NCI-H345 (cell line): ENCODE measurements around the gene ACOT11.
A peak's percentile ranks its signal among the peaks of the same experiment; 100 is the strongest.

Experiments
- DNase-seq: peaks from one replicate; lab custom pipeline; 2025; lab: John Stamatoyannopoulos, UW

Gene ACOT11

DNA sequence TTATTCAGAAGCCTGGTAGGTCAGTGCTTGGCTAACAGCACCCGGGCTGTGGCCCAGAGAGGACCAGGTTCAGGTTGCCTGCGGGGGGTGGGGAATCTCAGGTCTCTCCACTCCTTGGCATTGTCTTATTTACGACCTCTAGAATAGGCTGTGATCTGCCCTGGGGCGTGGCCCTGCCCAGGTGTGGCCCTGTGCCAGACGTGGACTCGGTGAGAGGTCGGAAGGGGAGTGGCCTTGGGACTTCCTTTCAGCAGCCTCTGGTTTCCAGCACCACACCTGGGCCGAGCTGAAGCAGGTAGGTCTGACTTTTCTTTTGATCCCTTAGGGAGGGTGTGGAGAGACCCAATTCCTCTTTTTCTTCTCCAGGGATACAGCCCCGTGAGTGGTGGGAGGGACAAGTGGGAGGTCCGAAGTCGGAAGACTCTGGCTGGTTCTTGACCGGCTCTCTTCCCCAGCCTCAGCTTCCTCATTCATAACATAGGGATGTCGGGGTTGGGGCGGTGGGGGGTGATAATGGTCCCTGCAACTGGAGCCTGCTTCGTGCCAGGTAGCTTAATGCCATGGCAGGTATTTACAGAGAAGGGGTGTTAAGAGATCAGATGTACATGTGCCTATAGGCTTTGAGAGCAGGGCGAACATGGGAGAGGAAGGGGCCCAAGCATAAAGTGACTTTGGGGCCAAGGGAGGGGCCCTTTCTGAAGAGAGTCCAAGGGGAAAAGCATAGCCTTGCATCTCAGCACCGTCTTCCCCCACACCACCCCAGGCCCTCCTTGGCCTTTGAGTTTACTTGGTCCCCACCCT, 16.5 kb downstream of the ACOT11 start:
- DNase-seq, result peak; percentile 20

DNA sequence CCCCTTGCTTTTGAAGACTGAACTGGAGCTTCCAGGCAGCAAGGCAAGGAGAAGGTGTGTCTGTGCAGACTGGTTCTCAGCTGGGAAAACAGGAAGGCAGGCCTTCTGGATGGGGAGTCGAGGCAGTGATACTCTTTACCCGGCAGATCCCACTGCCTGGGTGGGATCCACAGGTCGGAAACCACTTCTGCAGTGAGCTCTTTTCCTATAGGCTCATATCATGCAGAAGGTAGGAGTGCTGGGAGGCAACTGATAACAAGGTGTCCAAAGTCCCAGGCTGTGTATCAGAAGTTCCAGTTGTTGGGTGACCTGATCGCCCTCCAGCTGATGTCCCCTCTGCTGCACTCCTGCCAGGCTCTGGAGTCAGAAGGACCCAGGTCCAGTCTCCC, 17.1 kb downstream of the ACOT11 start:
- no peak for DNase-seq

DNA sequence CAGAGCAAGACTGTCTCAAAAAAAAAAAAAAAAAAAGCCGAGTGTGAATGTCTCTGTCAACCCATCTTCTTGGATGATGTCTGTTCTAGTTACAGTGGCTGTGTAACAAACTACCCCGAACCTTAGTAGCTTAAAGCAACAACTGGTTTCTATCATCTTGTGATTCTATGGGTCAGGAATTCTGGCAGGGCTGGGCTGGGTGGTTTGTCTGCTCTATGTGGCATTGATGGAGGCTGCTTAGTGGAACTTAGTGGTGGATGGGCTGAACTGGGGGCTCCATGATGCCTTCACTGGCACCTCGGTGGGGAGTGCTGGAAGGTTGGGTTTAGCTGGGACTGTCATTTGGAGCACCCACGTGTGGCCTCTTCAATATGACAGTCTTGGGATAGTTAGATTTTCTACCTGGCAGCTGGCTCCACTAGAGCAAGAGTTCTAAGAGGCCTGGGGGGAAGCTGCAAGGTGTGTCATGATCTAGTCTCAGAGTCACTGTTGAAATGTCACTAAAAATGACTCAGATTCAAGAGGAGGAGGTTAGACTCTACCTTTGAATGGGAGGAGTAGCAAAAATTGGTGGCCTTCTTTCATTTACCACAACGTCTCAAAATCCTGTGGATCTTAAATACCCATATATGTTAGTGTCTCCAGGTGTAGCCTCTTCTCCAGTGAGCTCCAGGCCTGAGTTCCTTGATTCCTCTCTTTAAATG, 18.6 kb downstream of the ACOT11 start:
- DNase-seq, result no peak

DNA sequence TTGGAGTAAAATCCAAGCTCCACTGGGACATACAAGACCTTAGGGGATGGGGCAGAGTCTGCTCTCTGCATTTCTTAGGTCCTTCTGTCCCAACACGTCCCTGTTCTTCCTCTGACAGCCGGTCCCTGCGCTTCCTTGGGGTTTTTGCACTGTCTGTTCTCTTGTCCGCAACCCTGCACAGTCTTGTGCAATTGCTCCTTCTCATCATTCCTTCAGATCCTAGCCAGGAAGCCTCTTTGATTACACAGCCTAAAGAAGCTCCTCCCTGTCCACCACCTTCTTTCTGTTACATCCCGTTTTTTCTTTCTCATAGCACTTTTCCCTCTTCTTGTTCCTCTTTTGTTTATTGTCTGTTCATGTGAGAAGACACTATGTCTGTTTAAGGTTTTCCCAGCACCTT, 19.9 kb downstream of the ACOT11 start:
- DNase-seq, result no peak

DNA sequence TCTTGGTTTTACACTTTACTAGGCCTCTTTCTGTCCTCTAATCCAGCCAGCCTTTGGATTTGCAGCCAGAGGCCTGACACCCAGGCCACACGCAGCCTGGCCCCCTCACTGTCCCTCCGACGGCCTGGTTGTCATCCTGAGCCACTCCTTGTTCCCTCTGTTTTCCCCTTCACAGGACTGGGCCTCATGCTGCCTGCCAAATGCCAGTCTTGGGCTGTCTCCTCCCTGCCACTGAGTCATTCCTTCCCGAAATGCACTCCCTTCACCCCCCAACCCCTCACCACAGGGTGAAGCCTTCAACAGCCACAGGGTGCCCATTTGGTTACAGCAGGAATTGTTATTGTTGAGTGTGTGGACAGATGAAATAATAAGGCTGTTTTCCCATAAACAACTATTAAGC, 21.3 kb downstream of the ACOT11 start:
- peak; percentile 4 for DNase-seq

DNA sequence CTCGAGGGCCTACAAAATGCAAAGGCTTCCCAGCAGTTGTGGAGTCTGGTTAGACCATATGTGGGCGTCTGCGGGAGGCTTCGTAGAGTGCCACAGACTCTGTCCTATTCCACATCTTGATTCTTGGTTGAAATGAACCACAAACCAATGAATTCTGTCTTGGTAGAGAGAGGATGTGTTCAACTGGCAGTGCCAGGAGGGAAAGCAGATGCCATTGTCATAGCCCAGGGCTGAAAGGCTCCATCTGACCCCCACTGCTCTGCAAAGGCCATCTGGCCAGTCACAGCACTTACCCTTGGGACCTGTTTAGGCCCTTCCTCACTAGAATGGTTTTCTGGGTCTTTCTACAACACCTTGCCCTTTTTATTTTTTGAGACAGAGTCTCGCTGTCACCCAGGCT, 22.1 kb downstream of the ACOT11 start:
- DNase-seq, result no peak

DNA sequence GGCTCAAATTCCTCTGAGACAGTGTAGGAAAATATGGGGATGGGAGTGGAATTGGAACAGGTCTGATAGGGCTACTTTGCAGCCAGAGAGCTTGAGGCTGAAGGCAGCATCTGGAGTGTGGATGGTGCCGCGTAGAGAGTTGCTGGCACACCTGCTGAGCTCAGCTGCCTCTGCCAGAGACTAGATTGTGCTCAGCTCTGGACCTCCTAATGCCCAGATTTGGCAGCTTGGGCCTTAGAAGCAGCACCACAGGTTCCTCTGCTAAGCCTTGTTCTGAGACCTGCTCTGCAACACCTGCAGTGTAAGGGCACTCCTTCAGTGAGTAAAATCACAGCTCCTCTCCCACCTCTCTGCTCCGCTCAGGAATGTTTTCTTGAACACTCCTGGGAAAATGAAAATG, 23.3 kb downstream of the ACOT11 start:
- DNase-seq, result no peak

DNA sequence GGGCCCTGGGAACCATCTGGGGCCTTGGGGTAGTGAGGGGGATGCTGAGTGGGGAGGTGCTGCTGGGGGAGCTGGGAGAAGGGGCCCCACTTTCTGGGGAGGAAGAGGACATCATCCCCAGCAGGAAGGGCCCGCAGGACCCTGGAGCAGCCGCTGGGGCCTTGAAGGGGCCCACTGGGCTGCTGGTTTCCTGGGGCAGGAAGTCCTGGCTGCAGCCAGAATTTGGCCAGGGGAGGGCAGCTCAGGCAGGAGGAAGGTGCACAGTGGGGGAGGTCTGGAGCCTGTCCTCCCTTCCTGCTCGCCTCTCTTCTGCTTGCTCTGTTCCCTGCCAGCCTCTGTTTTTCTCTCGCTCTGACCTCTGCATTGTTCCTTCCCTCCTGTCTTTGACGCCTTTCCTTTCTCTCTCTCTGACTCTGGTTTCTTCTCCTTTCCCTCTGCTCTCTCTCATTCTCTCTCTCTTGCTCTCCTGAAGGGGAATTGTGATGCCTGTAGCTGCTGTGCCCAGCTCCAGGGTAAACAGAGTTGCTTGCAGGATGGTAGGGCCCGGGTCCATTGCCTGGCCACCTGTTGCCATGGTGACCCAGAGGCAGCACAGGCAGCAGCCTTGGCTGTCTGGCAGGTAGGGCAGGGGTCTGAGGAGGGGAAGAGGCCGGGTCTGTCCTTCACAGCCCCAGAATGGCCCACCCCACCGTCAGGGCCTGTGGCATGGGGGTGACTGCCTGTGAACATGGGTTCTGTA, 23.9 kb downstream of the ACOT11 start:
- no peak for DNase-seq

DNA sequence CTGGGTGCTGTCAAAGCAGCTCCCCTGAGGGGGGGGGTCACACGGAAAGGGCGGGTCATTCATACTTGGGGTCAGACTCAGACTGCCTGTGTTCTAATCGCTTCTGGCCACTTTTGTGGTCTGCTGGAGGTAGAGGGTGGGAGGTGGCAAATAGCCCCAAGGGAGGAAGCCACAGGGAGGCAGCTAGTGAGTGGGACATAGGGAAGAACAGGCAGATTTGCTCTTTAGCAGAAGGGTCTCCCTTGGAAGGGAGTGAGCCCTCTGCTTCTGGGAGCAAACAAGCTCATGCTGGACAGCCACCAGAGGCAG, 24.5 kb downstream of the ACOT11 start:
- no peak for DNase-seq

DNA sequence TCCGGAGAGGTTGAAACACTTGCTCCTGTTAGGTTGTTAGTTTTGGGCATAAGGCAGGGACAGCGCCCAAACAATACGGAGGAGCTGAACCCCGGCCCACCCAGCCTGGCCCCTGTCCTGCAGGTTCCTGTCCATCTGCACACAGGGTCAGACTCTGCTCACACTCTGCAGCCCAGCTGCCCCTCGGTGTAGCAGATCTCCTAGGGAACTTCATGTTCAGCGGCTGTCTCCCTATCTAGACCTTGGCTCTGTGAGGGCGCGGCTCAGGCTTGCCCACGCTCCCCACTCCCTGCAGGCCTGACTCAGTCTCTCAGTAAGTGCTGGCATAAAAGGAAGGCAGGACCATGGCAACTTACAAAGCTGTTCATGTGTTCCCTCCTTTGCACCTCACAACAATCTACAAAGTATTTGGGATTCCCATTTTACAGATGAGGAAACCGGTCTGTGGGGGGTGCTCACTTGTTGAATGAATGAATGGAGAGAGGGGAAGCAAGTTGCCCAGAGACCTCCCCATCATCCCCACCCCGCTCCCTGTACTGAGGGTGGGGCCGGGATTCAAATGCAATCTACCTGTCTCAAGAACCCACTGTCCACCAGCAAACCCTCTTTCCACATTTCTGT, 26.2 kb downstream of the ACOT11 start:
- no peak for DNase-seq

DNA sequence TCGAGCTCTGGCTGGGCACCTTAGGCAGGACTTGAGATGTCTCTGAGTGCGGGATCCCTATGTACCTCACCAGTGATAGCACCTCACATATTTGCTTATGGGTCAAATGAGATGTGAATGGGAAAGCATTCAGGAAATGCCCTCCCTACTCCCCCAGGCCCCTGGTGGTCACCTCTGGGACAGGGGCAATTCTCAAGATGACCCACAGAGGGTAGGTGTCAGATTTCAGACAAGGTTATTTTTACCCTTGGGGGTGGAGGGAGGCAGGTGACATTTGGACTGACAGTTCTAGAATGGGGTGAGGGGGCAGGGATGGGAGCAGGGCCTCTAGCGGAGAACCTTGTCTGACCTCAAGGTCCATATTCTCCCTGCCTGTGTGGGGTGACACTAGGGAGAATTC, 27.1 kb downstream of the ACOT11 start:
- no peak for DNase-seq

DNA sequence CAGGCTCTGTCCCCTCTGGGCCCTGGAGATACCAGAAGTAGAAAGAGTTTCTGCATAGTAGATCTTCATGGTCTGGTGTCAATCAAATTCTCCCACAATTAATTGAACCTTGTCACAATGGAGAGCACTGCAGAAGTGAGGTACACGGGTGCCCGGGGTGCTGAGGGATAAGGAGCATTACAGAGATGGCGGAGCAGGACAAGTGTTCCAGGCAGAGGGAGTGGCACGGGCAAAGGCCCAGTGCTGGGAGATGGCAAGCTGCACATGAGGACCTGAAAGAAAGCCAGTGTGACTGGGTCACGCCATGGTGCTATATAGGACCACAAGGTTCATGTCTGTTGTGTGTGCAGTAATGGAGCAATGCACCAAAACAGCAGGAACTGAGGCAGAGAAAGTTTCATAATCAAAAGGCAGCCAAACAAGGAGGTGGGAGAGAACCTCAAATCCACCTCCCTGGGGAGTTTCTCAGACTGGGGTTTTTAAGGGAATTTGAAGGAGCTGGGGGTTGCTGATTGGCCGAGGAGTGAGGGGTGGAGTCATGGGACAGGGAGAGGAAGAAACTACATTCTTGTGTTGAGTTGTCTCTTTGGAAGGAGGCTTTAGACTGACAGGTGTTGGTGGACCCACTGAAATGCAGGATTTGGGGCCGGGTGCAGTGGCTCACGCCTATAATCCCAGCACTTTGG, 27.7 kb downstream of the ACOT11 start:
- DNase-seq, result no peak

DNA sequence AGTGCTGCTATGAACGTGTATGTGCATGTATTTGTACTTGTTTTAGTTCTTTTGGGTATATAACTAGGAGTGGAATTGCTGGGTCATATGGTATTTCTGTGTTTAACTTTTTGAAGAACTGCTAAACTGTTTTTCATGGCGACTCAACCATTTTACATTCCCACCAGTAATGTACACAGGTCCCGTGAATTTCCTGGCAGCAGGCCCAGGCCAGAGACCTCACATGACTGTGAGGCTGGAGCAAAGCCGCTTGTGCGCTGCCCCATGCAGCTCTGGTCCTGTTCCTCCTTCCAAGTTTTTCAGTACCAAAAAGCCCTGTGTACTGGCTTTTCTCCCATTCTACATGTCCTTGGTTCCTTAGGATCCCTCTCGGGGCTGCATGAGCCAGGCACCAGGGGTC, 29.6 kb downstream of the ACOT11 start:
- DNase-seq, result peak; percentile 33

DNA sequence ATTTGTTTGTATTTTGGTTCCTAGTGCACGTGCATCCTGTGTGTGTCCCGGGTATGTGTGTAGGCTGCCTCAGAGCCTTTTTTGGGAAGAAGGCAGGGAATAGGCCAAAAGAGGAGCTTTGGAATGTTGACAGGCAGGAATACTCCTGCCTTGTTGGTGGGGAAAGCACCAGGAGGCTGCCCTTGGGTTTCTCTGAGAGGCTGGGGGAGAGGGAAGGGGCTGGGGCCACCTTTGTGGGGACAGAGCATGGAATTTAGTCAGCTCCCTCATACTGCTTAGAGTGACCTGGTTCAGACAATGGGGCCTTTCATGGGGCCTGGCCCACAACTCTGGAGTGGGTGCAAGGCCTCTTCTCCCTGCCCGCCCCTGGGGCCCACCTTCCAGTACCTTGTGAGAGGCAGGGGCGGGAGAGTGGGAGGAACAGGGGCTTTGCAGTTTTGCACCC, 31.3 kb downstream of the ACOT11 start:
- DNase-seq, result no peak

DNA sequence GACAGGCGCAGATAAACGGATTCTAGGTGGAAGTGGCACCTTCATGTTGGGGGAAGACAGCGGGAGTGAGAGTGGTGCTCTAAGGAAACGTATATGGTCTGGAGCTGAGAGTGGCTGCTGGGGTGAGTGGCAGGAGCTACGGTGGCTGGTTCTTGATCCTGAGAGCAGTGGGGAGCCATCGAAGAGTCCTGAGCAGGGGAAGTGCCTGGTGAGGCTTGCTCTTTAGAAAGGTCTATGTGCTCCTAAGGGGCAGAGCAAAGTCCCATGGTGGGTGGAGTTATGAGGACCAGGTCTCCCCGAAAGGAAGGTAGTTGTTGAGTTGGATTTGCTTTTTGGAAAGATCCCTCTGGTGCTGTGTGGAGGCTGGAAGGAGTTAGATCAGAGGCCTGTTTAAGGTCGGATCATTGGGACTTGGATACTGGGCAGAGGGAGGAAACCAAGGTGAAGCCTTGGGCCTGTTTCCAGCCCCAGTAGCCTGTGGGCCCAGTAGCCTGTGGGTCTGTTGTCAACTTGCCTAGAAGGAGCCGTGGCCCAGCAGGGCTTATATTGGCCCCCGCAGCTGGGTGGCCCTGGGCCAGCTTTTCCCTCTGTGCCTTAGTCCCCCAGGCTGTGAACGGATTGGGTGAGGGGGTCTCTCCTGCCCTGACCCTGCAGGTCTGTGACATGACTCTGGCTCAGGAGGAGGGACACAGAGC, 33.0 kb downstream of the ACOT11 start:
- no peak for DNase-seq

DNA sequence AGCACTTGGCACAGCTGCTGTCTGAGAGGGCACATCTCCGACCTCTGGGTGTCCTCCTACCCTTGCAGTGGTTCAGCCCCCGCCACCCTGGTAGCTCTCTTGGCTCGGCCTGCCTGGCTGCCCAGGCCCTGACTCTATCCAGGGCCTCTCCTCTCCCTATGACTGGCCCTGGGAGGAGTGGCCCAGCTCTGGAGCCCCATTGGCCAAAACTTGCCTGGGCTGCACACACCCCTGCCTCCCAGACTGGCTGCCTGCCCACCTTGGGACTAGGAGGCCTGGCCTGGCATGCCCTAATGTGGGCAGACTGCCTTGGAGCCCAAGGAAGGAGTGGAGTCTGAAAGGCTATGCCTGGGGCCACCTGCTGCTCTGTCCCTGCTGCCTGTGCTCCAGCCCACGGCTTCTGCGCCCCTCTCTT, 33.6 kb downstream of the ACOT11 start:
- no peak for DNase-seq

DNA sequence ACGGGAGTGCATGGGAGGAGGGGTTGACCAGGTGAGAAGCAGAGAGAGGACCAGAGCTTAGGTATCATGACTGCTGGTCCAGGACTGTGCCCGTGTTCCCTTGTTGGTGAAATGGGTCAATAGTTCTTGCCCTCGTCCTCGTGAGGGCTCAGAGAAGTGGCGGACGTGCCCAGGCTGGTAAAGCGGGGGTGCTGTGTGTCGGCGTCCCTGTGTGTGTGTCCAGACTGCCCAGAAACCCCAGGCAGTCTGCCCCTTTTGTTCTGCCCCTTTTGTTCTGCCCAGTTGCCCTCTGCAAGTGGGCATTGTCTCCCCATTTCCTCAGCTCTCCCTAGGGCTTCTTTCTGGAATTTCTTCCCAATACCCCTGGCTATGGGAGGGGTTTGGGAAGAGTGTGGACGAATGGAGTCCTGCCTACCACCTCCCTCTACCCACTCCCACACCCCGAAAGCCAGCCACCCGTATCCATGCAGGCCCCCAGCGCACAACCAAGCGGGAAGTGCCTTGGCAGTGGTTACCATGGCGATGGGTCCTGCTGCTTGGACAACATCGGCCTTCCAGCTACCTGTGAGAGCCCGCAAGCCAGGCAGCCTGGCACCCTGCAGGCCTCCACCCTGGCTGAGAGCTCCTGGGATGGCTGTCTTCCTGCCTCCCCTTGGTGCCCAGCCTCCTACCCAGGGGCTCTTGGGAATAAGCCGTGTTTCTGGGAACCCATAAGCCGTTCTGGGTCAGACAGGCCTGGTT, 34.7 kb downstream of the ACOT11 start:
- DNase-seq, result peak; percentile 9

DNA sequence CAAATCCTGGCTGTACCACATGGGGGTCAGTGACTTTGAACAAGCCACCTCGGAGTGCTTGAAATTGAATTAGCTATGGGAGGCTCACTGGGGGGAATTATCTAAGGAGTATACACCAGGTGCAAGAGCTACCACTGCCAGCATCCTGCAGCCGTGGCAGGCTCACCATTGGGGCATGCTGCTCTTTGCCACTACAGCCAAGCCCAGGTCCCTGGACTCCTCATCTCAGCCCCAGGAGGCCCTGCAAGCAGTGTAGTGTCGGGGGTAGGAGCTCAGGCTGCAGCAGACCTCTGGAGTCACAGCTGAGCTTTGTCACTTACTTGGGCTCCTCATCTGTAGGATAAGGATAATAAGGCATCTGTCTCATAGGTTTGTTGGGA, 35.3 kb downstream of the ACOT11 start:
- no peak for DNase-seq

DNA sequence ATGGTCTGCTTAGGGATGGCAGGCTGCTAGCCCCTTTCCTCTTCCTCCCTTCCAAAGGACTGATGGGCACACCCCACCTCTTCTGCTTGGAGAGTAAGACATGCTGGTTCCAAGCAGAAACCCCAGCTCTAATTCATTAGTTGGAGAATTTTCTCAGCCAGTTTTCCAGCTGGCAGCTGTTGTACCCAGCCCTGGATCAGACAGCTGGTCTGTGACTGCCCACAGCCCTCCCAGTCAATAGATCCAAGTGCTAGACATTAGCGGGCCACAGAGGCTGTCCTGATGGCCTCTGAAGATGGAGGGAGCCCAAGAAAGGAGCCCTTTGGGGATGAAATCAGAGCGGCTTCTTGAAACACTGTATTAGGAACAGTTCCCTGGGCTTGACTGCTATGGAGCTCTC, 35.8 kb downstream of the ACOT11 start:
- DNase-seq, result no peak

DNA sequence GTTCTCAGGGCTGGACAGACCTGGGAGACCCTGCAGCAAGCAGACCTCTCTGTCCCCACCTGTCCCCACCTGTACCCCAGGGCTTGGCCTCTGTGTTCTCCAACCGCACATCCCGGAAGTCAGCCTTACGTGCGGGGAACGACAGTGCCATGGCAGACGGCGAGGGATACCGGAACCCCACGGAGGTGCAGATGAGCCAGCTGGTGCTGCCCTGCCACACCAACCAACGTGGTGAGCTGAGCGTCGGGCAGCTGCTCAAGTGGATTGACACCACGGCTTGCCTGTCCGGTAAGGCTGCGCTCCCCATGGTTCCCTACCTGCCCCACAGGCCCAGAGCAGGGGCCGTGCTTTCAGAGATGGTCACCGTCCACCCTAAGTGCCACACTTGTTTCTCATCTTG, 36.5 kb downstream of the ACOT11 start:
- DNase-seq, result no peak
